TTC549 (cell line): Measurements from ENCODE around the gene CNTNAP3.
"Not testable (repeated sequence)": the region's sequence is repeated elsewhere in the genome, so short reads cannot be mapped to it uniquely, and the experiment has no call there.

Experiments
- FAIRE-seq: peaks from 2 replicates; lab custom pipeline; 2012; peaks lifted over from hg19 to GRCh38; lab: Jason Lieb, UNC

CNTNAP3 gene

GRCh38 chr9:39287980-39288379, at the start of gene CNTNAP3:
CNTNAP3 (minus strand) TSS chr9:39288167; CDS start chr9:39288064, 103 bp downstream.
- not testable (repeated sequence) for FAIRE-seq

GRCh38 chr9:39279995-39280394, 8.0 kb downstream of the CNTNAP3 start:
- not testable (repeated sequence) for FAIRE-seq

GRCh38 chr9:39242513-39242912, 45.5 kb downstream of the CNTNAP3 start:
- FAIRE-seq: not testable (repeated sequence)

- FAIRE-seq: not testable (repeated sequence)
These were observed 55.6 kb downstream of the CNTNAP3 start for GRCh38 chr9:39232130-39232991.

GRCh38 chr9:39215976-39216375, 72.0 kb downstream of the CNTNAP3 start:
- not testable (repeated sequence) for FAIRE-seq

- FAIRE-seq: not testable (repeated sequence)
These were observed 78.2 kb downstream of the CNTNAP3 start for GRCh38 chr9:39209773-39210172.

GRCh38 chr9:39206643-39207042, 81.3 kb downstream of the CNTNAP3 start:
- not testable (repeated sequence) for FAIRE-seq

GRCh38 chr9:39205842-39206241, 82.1 kb downstream of the CNTNAP3 start:
- FAIRE-seq: not testable (repeated sequence)

- not testable (repeated sequence) for FAIRE-seq
These were observed 87.6 kb downstream of the CNTNAP3 start for GRCh38 chr9:39200412-39200811.

GRCh38 chr9:39198000-39198709, 89.8 kb downstream of the CNTNAP3 start:
- not testable (repeated sequence) for FAIRE-seq

GRCh38 chr9:39171370-39171769, 116.6 kb downstream of the CNTNAP3 start:
- FAIRE-seq: not testable (repeated sequence)

GRCh38 chr9:39157714-39158113, 130.3 kb downstream of the CNTNAP3 start:
- not testable (repeated sequence) for FAIRE-seq

- FAIRE-seq: not testable (repeated sequence)
These were observed 155.0 kb downstream of the CNTNAP3 start for GRCh38 chr9:39132826-39133552.

GRCh38 chr9:39121401-39121800, 166.6 kb downstream of the CNTNAP3 start:
- FAIRE-seq: not testable (repeated sequence)

- not testable (repeated sequence) for FAIRE-seq
These were observed 176.2 kb downstream of the CNTNAP3 start for GRCh38 chr9:39111746-39112145.

- FAIRE-seq: no peak
These were observed 179.8 kb downstream of the CNTNAP3 start for GRCh38 chr9:39108145-39108544.

- not testable (repeated sequence) for FAIRE-seq
These were observed 190.8 kb downstream of the CNTNAP3 start for GRCh38 chr9:39097208-39097607.

GRCh38 chr9:39085311-39085710, 202.7 kb downstream of the CNTNAP3 start:
- FAIRE-seq: not testable (repeated sequence)

GRCh38 chr9:39082574-39082973, 205.4 kb downstream of the CNTNAP3 start:
- FAIRE-seq: not testable (repeated sequence)

GRCh38 chr9:39080081-39080480, 207.9 kb downstream of the CNTNAP3 start:
- FAIRE-seq: not testable (repeated sequence)

GRCh38 chr9:39078621-39079256, 209.2 kb downstream of the CNTNAP3 start:
- not testable (repeated sequence) for FAIRE-seq

GRCh38 chr9:39073537-39073936, 214.4 kb downstream of the CNTNAP3 start:
- not testable (repeated sequence) for FAIRE-seq
